Lung microvascular endothelial cell (primary cell): ENCODE data around the gene KIFC1. TPM values are rescaled to one million over a fixed set of nuclear protein-coding genes. Genes with fewer than 3 reads are reported as not detected.
A peak's percentile ranks its signal among the peaks of the same experiment; 100 is the strongest.

Source experiments
- DNase-seq, 2 donors: peaks; one replicate each; pipeline versions ENCODE4 v3.0.0 to v3.0.0-alpha.2; 2010; ENCODE audit warnings: low read depth in 2 of 2
- total RNA-seq: library from RNA; depleted of rRNA; stranded (reverse); fragments of >200 nt; gene quantifications from 2 replicates; pipeline ENCODE4 v1.2.1, GENCODE V29; 2014

Gene KIFC1
- total RNA-seq, 1 donor from 2014 or later: 4.2 TPM

GRCh38 chr6:33426590-33427511, 35.2 kb downstream of the KIFC1 start:
- peak in 1 of 2 donors; percentile 33 for DNase-seq

- DNase-seq: peak in 1 of 2 donors; percentile 48
These were observed 36.1 kb downstream of the KIFC1 start for GRCh38 chr6:33427585-33428223.

DNA sequence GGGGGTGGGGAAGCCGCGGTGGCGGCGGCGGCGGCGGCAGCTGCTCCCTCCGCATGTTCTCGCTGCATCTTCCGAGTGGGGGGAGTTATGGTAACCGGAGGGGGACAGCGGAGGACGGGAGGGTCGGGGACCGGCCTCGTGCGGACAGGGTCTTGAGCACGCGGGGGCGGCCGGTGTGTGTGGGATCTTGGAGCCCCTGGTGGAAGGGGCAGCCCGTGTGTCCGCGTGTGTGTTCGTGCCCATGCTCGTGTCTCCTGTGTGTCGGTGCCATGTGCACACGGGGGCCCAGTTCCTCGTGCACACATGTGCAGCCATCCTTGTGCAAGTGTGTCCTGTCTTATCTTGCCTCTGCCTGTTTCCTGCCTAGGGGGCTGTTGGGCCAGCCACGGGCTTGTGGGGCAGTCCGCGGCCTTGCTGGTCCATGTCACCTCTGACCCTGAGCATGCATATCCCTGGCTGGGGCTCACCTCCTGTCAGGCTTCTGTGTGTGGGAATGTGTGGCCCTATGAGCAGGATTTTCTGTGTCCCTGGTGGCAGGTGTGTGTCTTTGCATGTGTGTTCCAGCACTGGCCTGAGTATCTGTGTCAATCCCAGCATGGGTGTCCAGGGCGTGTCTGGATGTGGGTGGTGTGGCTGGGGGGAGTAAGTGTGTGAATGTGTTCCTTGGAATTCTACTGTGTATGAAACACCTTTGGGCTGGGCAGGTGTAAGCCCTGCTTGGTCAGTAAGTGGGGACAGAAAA, 36.8 kb downstream of the KIFC1 start:
- peak; percentile 42 to 66 for DNase-seq

DNA sequence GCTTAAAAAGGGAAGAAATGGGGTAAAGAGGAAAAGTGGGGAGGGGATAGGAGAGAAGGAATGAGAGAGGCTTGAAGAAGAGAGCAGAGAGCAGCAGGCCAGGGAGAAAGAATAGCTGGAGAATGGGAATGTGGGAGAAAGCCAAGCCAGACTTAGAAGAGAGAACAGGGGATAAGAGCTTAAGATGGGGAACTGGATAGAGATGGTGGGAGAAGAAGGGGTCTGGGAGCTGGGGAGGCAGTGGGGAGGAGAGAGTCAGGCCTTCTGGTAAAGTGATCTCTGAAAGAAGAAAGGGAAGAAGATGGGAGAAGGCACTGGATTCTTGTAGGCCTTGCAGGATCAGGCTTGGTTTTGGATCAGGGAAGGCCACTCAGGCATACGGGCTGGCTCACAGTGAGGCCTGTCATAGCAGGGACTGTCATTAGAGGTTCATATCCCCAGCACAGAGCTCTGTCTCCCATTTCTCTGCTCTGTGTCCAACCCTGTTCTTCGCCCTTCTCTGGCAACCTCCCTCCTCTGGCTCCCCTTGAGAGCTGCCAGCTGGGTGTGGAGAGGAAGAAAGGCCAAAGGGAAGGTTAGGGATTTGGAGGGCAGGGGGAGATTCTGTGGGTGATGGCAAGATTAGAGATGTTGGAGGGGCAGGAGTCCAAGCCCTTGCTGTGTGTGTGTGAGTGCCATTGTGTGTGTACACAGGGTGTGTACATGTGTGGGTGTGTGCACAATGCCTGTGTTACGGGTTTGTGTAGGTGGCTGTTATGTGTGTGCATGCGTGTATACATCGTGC, 37.5 kb downstream of the KIFC1 start:
- DNase-seq: no peak

- peak in 1 of 2 donors; percentile 31 for DNase-seq
These were observed 38.1 kb downstream of the KIFC1 start for GRCh38 chr6:33429750-33430052.

GRCh38 chr6:33430334-33430733, 38.7 kb downstream of the KIFC1 start:
- DNase-seq: no peak

DNA sequence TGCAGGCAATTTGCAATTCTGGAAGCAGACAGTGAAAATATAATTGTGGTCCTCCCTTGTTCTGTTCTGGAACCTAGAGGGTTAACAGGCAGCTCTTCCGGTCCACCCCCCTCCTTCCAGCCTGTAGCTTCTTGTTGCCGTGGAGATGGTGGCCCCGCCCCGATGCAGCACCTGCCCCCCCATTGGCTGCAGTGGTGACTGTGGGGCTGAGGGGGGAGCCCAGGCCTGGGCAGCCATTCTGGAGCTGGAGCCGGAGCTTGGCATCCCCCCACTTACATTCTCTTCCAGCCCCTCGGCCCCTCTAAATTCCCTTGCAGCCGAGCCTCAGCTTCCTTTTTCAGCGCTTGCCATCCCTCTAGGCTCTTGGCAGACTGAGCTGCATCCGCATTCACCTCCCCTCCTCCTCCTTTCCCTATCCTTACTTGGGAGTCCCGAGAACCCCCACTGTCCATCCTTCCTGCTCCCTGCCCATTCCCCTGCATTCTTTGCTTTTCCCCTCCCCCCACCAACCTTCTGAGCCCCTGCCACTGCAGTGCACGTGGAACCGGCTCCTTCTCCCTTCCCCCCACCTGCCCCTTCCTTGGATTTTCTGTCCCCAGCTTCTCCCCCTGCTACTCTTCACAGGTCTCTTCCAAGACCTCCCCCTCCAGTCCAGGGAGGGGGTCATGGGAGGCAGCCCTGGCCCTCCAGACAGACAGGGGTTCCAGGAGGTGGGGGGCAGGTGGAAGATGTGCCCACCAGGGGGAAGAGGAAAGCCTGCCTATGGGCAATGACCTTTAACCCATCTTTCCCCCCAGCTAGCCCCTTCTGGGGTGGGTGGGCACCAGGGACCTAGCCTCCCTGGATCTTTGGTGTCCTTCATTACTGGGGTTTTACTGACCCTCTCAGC, 39.6 kb downstream of the KIFC1 start:
- DNase-seq: peak; percentile 72 to 74

- DNase-seq: no peak
These were observed 40.4 kb downstream of the KIFC1 start for GRCh38 chr6:33431880-33432541.

DNA sequence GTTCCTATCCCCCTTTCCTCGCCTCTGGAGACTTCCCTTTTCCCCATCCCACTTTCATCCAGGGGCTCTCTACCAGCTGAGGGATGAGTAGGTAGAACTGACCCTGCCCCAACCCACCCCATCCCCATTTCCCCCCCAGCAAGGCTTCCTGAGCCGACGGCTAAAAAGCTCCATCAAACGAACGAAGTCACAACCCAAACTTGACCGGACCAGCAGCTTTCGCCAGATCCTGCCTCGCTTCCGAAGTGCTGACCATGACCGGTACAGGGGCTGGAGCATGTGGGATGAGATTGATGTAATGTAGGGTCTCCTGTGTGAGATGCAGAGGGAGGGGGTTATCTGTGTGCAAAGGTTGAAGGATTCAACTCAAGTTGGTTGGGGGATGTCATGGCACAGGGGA, 40.9 kb downstream of the KIFC1 start:
- DNase-seq: no peak

DNA sequence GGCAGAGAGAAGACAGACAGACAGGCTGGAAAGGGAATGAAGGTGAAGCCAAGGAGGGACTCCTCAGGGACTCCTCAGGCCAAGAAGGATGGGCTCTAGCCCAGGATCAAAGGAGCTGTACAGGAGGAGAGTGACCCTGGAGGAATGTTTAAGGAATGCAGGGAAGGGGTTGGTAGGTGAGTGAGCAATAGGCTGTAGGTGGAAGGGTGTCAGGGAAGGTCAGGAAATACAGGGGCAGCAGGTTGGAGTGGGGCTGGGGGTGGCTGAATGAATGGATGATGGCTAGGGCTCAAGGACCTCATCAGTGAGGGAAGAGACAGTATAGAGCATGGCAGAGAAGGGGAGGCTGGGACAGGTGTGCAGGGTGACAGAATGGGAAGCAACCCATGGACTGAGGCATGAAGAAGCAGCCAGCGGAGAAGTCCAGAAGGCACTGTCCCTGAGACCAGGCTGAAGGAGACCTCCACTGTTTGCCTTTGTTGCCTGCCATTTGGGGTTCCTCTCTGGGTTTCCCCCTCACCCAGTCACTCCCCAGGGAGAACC, 41.4 kb downstream of the KIFC1 start:
- no peak for DNase-seq

DNA sequence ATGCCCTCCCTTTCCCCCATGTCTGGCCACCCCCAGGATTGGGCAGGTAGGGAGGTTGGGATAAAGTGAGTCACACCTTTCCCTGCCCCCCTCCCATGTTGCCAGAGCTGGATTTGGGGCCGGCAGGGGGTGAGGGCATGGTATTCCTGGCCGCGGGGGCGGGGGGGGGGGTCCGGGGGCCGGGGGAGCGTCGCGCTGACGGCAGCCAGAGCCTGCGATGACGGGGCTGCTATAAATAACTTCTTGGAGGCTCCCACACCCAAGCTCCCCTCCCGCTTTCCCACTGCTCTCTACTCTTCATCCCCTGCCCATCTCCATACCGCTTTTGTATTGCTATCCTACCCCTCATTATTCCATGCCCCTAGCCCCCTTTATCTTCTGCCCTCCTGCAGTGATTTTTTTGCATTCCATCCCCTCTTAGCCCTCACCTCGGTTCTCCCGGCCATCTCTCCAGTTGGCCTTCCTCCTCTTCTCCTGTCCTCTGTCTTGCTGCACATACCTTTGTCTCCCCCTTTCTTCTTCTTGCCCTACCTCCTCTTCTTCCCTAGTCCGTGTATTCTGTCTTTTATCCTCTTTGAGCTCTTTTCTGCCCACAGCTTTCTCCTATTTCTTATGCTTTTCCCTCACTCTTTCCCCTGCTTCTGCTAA, 42.0 kb downstream of the KIFC1 start:
- DNase-seq: no peak

DNA sequence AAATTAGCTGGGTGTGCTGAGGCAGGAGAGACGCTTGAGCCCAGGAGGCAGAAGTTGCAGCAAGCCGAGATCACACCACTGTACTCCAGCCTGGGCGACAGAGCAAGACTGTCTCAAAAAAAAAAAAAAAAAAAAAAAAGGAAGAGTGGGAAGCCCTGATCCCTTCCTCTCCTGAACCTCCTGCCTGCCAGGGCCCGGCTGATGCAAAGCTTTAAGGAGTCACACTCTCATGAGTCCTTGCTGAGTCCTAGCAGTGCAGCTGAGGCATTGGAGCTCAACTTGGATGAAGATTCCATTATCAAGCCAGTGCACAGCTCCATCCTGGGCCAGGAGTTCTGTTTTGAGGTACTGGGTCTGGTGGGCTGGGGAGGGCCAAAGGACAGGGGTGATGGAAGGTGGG, 43.3 kb downstream of the KIFC1 start:
- DNase-seq: no peak

- no peak for DNase-seq
These were observed 46.0 kb downstream of the KIFC1 start for GRCh38 chr6:33437666-33438065.

GRCh38 chr6:33438978-33439594, 47.5 kb downstream of the KIFC1 start:
- no peak for DNase-seq

- DNase-seq: no peak
These were observed 48.5 kb downstream of the KIFC1 start for GRCh38 chr6:33439956-33440648.

DNA sequence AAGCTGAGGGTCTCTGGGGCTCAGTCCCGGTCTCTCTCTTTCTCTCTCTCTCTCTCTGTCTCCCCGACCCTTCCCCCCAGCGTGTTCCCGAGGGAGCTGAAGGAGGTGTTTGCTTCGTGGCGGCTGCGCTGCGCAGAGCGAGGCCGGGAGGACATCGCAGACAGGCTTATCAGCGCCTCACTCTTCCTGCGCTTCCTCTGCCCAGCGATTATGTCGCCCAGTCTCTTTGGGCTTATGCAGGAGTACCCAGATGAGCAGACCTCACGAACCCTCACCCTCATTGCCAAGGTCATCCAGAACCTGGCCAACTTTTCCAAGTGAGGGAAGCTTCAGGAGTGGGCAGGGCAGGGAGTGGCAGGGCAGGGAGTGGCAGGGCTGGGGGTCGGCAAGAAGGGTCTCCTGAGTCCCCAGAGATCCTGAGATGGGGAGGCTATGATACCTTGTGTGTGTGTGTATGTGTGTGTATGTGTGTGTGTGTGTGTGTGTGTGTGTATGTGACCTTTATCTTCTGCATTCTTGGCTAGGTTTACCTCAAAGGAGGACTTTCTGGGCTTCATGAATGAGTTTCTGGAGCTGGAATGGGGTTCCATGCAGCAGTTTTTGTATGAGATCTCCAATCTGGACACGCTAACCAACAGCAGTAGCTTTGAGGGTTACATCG, 49.2 kb downstream of the KIFC1 start:
- DNase-seq: no peak

DNA sequence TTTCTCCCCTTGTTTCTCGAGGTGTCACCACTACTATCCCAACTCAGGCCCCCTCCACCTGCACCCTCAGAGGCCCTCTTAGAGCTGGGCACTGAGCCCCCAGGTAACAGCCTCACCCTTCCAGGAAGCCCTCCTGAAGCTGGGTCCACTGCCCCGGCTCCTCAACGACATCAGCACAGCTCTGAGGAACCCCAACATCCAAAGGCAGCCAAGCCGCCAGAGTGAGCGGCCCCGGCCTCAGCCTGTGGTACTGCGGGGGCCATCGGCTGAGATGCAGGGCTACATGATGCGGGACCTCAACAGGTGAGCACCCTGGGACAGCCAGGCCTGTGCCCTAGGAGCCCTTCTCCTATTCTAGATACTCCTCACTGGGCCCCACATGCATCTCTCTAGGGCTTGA, 49.8 kb downstream of the KIFC1 start:
- no peak for DNase-seq

- no peak for DNase-seq
These were observed 50.7 kb downstream of the KIFC1 start for GRCh38 chr6:33442283-33442682.
